D721Med (cell line): ENCODE results near the gene SLCO3A1.

Source experiments
- DNase-seq: peaks from one replicate; pipeline ENCODE4 v3.0.0; 2011; ENCODE audit warnings: low spot score; ENCODE audit not compliant: insufficient read length
- FAIRE-seq: peaks from 2 replicates; lab custom pipeline; 2011; peaks lifted over from hg19 to GRCh38; lab: Jason Lieb, UNC
- CTCF ChIP-seq: IDR thresholded peaks from 2 replicates; pipeline ENCODE4 v1.5.1; 2012; ENCODE audit warnings: mild to moderate bottlenecking, control low read depth; ENCODE audit not compliant: insufficient read depth; ENCODE audit errors: missing control alignments

Gene SLCO3A1

GRCh38 chr15:91898843-91899242 lies 45.3 kb downstream of the SLCO3A1 start:
- no peak for FAIRE-seq

GRCh38 chr15:91904942-91905341 lies 51.4 kb downstream of the SLCO3A1 start:
- no peak for TF ChIP-seq CTCF
- DNase-seq (no peak), FAIRE-seq (no peak)

More at GRCh38 chr15:91898843-91899242, 45.3 kb downstream of the SLCO3A1 start:
- no peak for TF ChIP-seq CTCF
- DNase-seq = no peak

GRCh38 chr15:91908391-91908790 lies 54.9 kb downstream of the SLCO3A1 start:
- DNase-seq = no peak
- no peak for FAIRE-seq
- no peak for TF ChIP-seq CTCF

GRCh38 chr15:91909111-91909510 lies 55.6 kb downstream of the SLCO3A1 start:
- no peak for TF ChIP-seq CTCF
- FAIRE-seq (no peak), DNase-seq (no peak)

- FAIRE-seq (no peak), DNase-seq (no peak)
- TF ChIP-seq CTCF = no peak
Observed at GRCh38 chr15:91909574-91909973, 56.1 kb downstream of the SLCO3A1 start.

GRCh38 chr15:91911844-91912243 lies 58.3 kb downstream of the SLCO3A1 start:
- FAIRE-seq (no peak), DNase-seq (no peak)
- no peak for TF ChIP-seq CTCF

- TF ChIP-seq CTCF = no peak
- FAIRE-seq (no peak), DNase-seq (no peak)
Observed at GRCh38 chr15:91912336-91912735, 58.8 kb downstream of the SLCO3A1 start.
